Measurements from ENCODE around the gene BPTF.

GRCh38 chr17:67959510-67959909, 134.2 kb downstream of the BPTF start:
- TF ChIP-seq, protein P1, sequence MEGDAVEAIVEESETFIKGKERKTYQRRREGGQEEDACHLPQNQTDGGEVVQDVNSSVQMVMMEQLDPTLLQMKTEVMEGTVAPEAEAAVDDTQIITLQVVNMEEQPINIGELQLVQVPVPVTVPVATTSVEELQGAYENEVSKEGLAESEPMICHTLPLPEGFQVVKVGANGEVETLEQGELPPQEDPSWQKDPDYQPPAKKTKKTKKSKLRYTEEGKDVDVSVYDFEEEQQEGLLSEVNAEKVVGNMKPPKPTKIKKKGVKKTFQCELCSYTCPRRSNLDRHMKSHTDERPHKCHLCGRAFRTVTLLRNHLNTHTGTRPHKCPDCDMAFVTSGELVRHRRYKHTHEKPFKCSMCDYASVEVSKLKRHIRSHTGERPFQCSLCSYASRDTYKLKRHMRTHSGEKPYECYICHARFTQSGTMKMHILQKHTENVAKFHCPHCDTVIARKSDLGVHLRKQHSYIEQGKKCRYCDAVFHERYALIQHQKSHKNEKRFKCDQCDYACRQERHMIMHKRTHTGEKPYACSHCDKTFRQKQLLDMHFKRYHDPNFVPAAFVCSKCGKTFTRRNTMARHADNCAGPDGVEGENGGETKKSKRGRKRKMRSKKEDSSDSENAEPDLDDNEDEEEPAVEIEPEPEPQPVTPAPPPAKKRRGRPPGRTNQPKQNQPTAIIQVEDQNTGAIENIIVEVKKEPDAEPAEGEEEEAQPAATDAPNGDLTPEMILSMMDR (IDR thresholded peaks at IDR 0.05), result no peak
- no peak for TF ChIP-seq POLR2A (IDR thresholded peaks at IDR 0.05)

Measured in lower leg skin (tissue), 3 donors.